Adrenal gland (tissue), 12 donors: ENCODE measurements around the gene TAPBPL. TPM values are rescaled to one million over a fixed set of nuclear protein-coding genes. Genes with fewer than 3 reads are reported as not detected.
A peak's percentile ranks its signal among the peaks of the same experiment; 100 is the strongest.

Experiments used
- DNase-seq, 7 donors: peaks; one replicate each; pipeline ENCODE4 v3.0.0-alpha.2; 2019 to 2020
- H3K27ac ChIP-seq, 5 donors: fragments of 200-600 bp; sonication (generic) in 4 of 5; 1 replicate in 3 of 5; 2 replicates in 2 of 5; pipeline versions ENCODE4 v1.5.1 to v1.8.0; 2016 to 2020; ENCODE audit warnings: mild to moderate bottlenecking in 1 of 5
- H3K27me3 ChIP-seq: fragments of 200-600 bp; 2 replicates; pipeline ENCODE4 v1.8.0; 2021
- H3K36me3 ChIP-seq, 2 donors: fragments of 200-600 bp; replicated peaks in 1 of 2; 1 replicate in 1 of 2; 2 replicates in 1 of 2; pipeline versions ENCODE4 v1.5.1 to v1.8.0; 2018 to 2022
- H3K4me1 ChIP-seq, 2 donors: fragments of 200-600 bp; replicated peaks in 1 of 2; 1 replicate in 1 of 2; 2 replicates in 1 of 2; pipeline versions ENCODE4 v1.5.1 to v1.8.0; 2018 to 2021
- H3K4me3 ChIP-seq, 4 donors: fragments of 200-600 bp; sonication (generic) in 3 of 4; one replicate each; pipeline ENCODE4 v1.5.1; 2016 to 2018
- H3K9me3 ChIP-seq, 3 donors: fragments of 200-600 bp; sonication (generic) in 1 of 3; replicated peaks in 1 of 3; 1 replicate in 2 of 3; 2 replicates in 1 of 3; pipeline versions ENCODE4 v1.5.1 to v1.8.0; 2016 to 2021
- POLR2A ChIP-seq, 2 donors: fragments of 450-650 bp; IDR thresholded peaks; one replicate each; pipeline ENCODE4 v1.6.1; 2017; ENCODE audit warnings: antibody characterized with exemption in 2 of 2, mild to moderate bottlenecking in 2 of 2, moderate library complexity in 1 of 2
- WGBS, 4 donors: extraction: QIAGEN DNeasy Blood & Tissue Kit in 2 of 4; methylation state at CpG; one replicate each; pipeline versions ENCODE4 v1.1.5 to v1.1.7; 2013 to 2017; 5-methylcytosine and 5-hydroxymethylcytosine counted together
- intact Hi-C, 2 donors: fragments of 100-400 bp; cut with DNase I; formaldehyde crosslinking; loops; one replicate each; pipeline versions ENCODE4 v1.14.1 to v1.15.0; 2022 to 2023
- polyA plus RNA-seq, 3 donors: library from polyadenylated mRNA; stranded (reverse); fragments of 200-250 nt in 2 of 3; fragments of 350-450 nt in 1 of 3; fragmentation: Illumina TruSeq in 1 of 3; extraction: RNeasy Lipid Tissue Mini Kit (QIAGEN cat#74804) in 1 of 3; gene quantifications; one replicate each; pipeline ENCODE4 v1.2.3, GENCODE V29; 2013 to 2014
- total RNA-seq, 9 donors: library from RNA; depleted of rRNA in 4 of 9; stranded (reverse); fragments of >200 nt in 4 of 9; fragments of 120-200 nt in 1 of 9; fragmentation: NEBNext Ultra II Directional in 1 of 9; extraction: Animal tissue kit (Norgen Biotek cat#: 25700) in 1 of 9; gene quantifications; one replicate each; pipeline versions ENCODE4 v1.1.0 to v1.2.4, GENCODE V29; 2013 to 2023
- TF ChIP-seq, protein P1 (sequence below), 6 experiments: fragments of 450-650 bp in 4 of 6; fragments of 200-600 bp in 2 of 6; sonication (generic) in 1 of 6; IDR thresholded peaks; 1 replicate in 5 of 6; 2 replicates in 1 of 6; pipeline versions ENCODE4 v1.5.1 to v1.8.0; 2016 to 2021; ENCODE audit warnings: antibody characterized with exemption in 6 of 6, mild to moderate bottlenecking in 2 of 6, moderate library complexity in 1 of 6
- donor health status: healthy with polysubstance abuse.
- donor health status: Bipolar disorder and iron deficiency.
- donor health status: DM: yes; HTN: yes; CAD: no.
- donor health status: DM: no; HTN: no; CAD: no.
- donor health status: DM: no; HTN: no; CAD: no.
- donor health status: DM: yes; HTN: yes; CAD: no.

Gene TAPBPL
- total and polyA plus RNA-seq, 12 donors = 13.8 to 42.4 (median 32.0) TPM

DNA sequence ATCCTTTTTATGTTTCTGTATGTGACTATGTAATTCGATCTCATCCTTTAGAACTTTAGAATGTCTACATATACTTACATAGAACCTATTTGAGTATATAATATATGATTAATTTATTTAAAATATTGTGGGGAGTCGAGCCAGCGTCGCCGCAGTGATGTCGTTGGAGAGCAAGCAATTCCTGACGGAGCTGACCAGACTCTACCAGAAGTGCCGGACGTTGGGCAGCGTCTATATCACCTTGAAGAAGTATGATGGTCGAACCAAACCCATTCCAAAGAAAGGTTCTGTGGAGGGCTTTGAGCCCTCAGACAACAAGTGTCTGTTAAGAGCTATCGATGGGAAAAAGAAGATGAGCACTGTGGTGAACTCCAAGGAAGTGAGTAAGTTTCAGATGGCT lies 13.5 kb upstream of the TAPBPL start:
- H3K9me3 ChIP-seq = no peaks in the 10 kb centered on the region
- no peaks in the 10 kb centered on the region for H3K4me1 ChIP-seq
- DNase-seq = peak in 1 of 7 donors; percentile 25
- no peak for TF ChIP-seq POLR2A (IDR thresholded peaks at IDR 0.05)
- TF ChIP-seq, protein P1, sequence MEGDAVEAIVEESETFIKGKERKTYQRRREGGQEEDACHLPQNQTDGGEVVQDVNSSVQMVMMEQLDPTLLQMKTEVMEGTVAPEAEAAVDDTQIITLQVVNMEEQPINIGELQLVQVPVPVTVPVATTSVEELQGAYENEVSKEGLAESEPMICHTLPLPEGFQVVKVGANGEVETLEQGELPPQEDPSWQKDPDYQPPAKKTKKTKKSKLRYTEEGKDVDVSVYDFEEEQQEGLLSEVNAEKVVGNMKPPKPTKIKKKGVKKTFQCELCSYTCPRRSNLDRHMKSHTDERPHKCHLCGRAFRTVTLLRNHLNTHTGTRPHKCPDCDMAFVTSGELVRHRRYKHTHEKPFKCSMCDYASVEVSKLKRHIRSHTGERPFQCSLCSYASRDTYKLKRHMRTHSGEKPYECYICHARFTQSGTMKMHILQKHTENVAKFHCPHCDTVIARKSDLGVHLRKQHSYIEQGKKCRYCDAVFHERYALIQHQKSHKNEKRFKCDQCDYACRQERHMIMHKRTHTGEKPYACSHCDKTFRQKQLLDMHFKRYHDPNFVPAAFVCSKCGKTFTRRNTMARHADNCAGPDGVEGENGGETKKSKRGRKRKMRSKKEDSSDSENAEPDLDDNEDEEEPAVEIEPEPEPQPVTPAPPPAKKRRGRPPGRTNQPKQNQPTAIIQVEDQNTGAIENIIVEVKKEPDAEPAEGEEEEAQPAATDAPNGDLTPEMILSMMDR (IDR thresholded peaks at IDR 0.05) = no peak
- H3K36me3 ChIP-seq = no peaks in the 10 kb centered on the region
- H3K27ac ChIP-seq = no peak overlapping the region
- H3K27me3 ChIP-seq = no peaks in the 10 kb centered on the region
- intact Hi-C loops = no loop called here
- WGBS, 4 donors = 88 to 92% (median 90%) methylated on average over 12 of the region's 12 CpGs
- H3K4me3 ChIP-seq = no peak overlapping the region

DNA sequence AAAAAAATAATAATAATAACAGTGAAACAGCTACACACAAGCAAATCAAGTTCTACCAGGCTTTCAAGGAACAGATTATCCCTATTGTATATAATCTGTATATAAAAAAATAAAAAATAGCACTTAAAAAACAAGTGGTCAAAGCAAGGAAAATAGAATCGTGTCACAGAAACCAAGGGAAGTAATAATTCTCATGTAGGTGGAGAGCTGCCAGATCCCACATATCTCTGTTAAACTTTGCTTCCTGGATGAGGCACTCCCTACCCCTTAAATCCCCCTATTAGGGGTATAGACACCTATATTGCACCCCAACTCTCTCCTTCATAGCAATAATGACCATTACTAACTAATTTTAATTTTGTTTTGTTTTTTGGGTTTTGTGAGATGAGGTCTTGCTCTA lies 11.5 kb upstream of the TAPBPL start:
- no peaks in the 10 kb centered on the region for H3K27me3 ChIP-seq
- no peaks in the 10 kb centered on the region for H3K36me3 ChIP-seq
- no peak overlapping the region for H3K4me3 ChIP-seq
- no peak overlapping the region for H3K27ac ChIP-seq
- TF ChIP-seq, protein P1 (IDR thresholded peaks at IDR 0.05) = no peak
- no peak for TF ChIP-seq POLR2A (IDR thresholded peaks at IDR 0.05)
- no peaks in the 10 kb centered on the region for H3K4me1 ChIP-seq
- H3K9me3 ChIP-seq = no peaks in the 10 kb centered on the region
- 33 to 59% (median 39%) methylated on average over 1 of the region's 1 CpG for WGBS, 4 donors
- intact Hi-C loops = no loop called here
- no peak for DNase-seq

GRCh38 chr12:6442836-6443235 lies 9.0 kb upstream of the TAPBPL start:
- H3K9me3 ChIP-seq = no peaks in the 10 kb centered on the region
- TF ChIP-seq POLR2A (IDR thresholded peaks at IDR 0.05) = no peak
- TF ChIP-seq, protein P1 (IDR thresholded peaks at IDR 0.05) = no peak
- no peak for DNase-seq
- intact Hi-C loops = no loop called here
- WGBS, 4 donors = 77 to 85% (median 84%) methylated on average over 9 of the region's 9 CpGs
- H3K36me3 ChIP-seq = peaks cover 0 to 7% of the 10 kb centered on the region in 2 donors
- H3K4me3 ChIP-seq = no peak overlapping the region
- no peak overlapping the region for H3K27ac ChIP-seq
- no peaks in the 10 kb centered on the region for H3K27me3 ChIP-seq
- H3K4me1 ChIP-seq = no peaks in the 10 kb centered on the region

DNA sequence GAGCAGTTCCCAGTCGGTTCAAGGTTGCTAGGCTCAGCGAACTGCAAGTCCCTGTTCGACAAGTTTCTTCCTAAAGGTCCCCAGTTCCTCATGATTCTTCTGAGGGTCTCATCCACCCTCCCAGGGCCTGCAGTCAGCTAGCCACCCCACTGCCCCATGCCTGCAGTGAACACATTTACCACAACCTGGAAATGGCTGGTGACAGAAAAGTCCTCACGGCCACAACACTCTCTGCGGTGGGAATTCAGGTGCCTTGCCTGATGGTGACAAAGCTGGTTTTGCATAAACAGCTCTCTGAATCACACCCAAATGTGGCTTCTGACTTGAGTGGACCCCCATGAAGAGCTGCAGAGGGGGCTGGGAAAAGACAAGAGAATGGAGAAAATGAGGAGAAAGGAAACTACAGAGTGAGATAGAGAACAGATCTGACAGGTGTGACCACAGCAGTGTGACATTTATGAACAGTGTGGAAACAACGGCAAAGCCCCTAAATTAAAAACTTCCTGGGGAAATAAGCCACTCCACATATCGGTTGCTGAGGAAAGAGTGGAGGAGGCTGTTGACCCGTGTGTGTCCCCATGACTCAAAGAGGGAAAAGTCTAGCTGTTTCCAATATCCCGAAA lies 8.4 kb upstream of the TAPBPL start:
- H3K27ac ChIP-seq = no peak overlapping the region
- no peaks in the 10 kb centered on the region for H3K27me3 ChIP-seq
- no peaks in the 10 kb centered on the region for H3K9me3 ChIP-seq
- no peak for DNase-seq
- intact Hi-C loops = no loop called here
- WGBS, 4 donors = 61 to 78% (median 65%) methylated on average over 5 to 9 of the region's 9 CpGs
- no peak for TF ChIP-seq POLR2A (IDR thresholded peaks at IDR 0.05)
- TF ChIP-seq, protein P1 (IDR thresholded peaks at IDR 0.05) = no peak
- H3K36me3 ChIP-seq = peaks cover 0 to 7% of the 10 kb centered on the region in 2 donors
- no peak overlapping the region for H3K4me3 ChIP-seq
- H3K4me1 ChIP-seq = no peaks in the 10 kb centered on the region
